K562 (cell line): ENCODE measurements around the gene CYP46A1. TPM values are rescaled to one million over a fixed set of nuclear protein-coding genes. Genes with fewer than 3 reads are reported as not detected.

Experiments used
- ATAC-seq: fragments of 200-7000 bp; cut with Tn5 transposase; 3 replicates; pipeline ENCODE4 v1.9.1; 2020; ENCODE audit warnings: moderate library complexity
- BruUV-seq: library from RNA; stranded (reverse); fragments of 400-500 nt; replicated peaks from 2 replicates; lab custom pipeline; 2021; lab: Mats Ljungman, UMichigan
- CTCF ChIA-PET: fragments of 300-600 bp; formaldehyde crosslinking; extraction: SDS; loops from one replicate; lab custom pipeline; 2021; ENCODE audit warnings: low intra/inter-chr PET ratio; lab: Yijun Ruan, JAX
- POLR2A ChIA-PET: fragments of 300-600, 350-650 bp; sonication (Branson Sonifier 250); formaldehyde crosslinking; extraction: SDS; loops from one replicate; lab custom pipeline; 2021; ENCODE audit warnings: antibody characterized with exemption, inconsistent platforms; lab: Yijun Ruan, JAX
- DNase-seq, 4 experiments: peaks; one replicate each; pipeline versions ENCODE4 v3.0.0 to v3.0.0-alpha.2; 2011 to 2018; ENCODE audit warnings: low spot score in 3 of 4, mixed read lengths in 3 of 4; ENCODE audit errors: extremely low read depth in 1 of 4
- FAIRE-seq: peaks from 2 replicates; lab custom pipeline; 2011; peaks lifted over from hg19 to GRCh38; lab: Jason Lieb, UNC
- H2AFZ ChIP-seq: 2 replicates; pipeline ENCODE4 v1.6.0; 2011; ENCODE audit warnings: low read depth, low read length, control low read depth, inconsistent platforms
- H3K27ac ChIP-seq: fragments of 200-600 bp; 3 replicates; pipeline ENCODE4 v1.8.0; 2011; ENCODE audit warnings: low read depth, mild to moderate bottlenecking, control low read depth, inconsistent platforms, low read length, moderate library complexity, mixed read lengths; ENCODE audit errors: extremely low read depth
- H3K27me3 ChIP-seq, 2 experiments: fragments of 300-600 bp in 1 of 2; 2 replicates in 1 of 2; 3 replicates in 1 of 2; pipeline versions ENCODE4 v1.6.0 to v1.8.0; 2011; ENCODE audit warnings: inconsistent platforms in 2 of 2, low read length in 2 of 2, mild to moderate bottlenecking in 1 of 2, mixed read lengths in 1 of 2, moderate library complexity in 1 of 2; ENCODE audit not compliant: control insufficient read depth in 2 of 2, insufficient read depth in 2 of 2
- H3K36me3 ChIP-seq: fragments of 300-600 bp; 3 replicates; pipeline ENCODE4 v1.8.0; 2011; ENCODE audit warnings: mild to moderate bottlenecking, low read length, inconsistent platforms; ENCODE audit not compliant: control insufficient read depth, insufficient read depth
- H3K4me1 ChIP-seq, 2 experiments: fragments of 200-600 bp in 1 of 2; replicated peaks in 1 of 2; 2 replicates in 1 of 2; 3 replicates in 1 of 2; pipeline versions ENCODE4 v1.5.1 to v1.8.0; 2011; ENCODE audit warnings: inconsistent platforms in 2 of 2, low read length in 2 of 2, mild to moderate bottlenecking in 1 of 2, mixed read lengths in 1 of 2, moderate library complexity in 1 of 2; ENCODE audit not compliant: control insufficient read depth in 2 of 2, insufficient read depth in 2 of 2
- H3K4me2 ChIP-seq: 2 replicates; pipeline ENCODE4 v1.6.1; 2011; ENCODE audit warnings: low read length, control low read depth, inconsistent platforms, mixed read lengths; ENCODE audit not compliant: insufficient read depth
- H3K4me3 ChIP-seq: fragments of 200-600 bp; sonication (generic), shearing (Covaris generic); 2 replicates; pipeline ENCODE4 v1.5.1; 2016; ENCODE audit warnings: control low read depth, inconsistent platforms
- H3K79me2 ChIP-seq: fragments of 200-600 bp; 3 replicates; pipeline ENCODE4 v1.8.0; 2011; ENCODE audit warnings: low read length, inconsistent platforms; ENCODE audit not compliant: control insufficient read depth, insufficient read depth
- H3K9ac ChIP-seq, 2 experiments: 2 replicates each; pipeline versions ENCODE4 v1.6.0 to v1.6.1; 2011; ENCODE audit warnings: low read depth in 2 of 2, low read length in 2 of 2, control low read depth in 1 of 2, inconsistent platforms in 1 of 2, mild to moderate bottlenecking in 1 of 2, mixed read lengths in 1 of 2; ENCODE audit not compliant: insufficient read depth in 1 of 2
- H3K9me1 ChIP-seq: one replicate; pipeline ENCODE4 v1.6.0; 2011; ENCODE audit warnings: inconsistent platforms, mild to moderate bottlenecking, low read length, moderate library complexity; ENCODE audit not compliant: control insufficient read depth, insufficient read depth
- H3K9me3 ChIP-seq: replicated peaks from 2 replicates; pipeline ENCODE4 v1.5.1; 2011; ENCODE audit warnings: low read depth, low read length, inconsistent platforms; ENCODE audit not compliant: control insufficient read depth, insufficient read depth
- H4K20me1 ChIP-seq: replicated peaks from 2 replicates; pipeline ENCODE4 v1.6.1; 2011; ENCODE audit warnings: low read length, inconsistent platforms, mixed read lengths; ENCODE audit not compliant: control insufficient read depth, insufficient read depth
- BHLHE40 ChIP-seq: IDR thresholded peaks from 2 replicates; pipeline ENCODE4 v1.6.1; 2011; ENCODE audit warnings: low read length, improper control_type of control experiment
- CBX1 ChIP-seq: sonication (generic); IDR thresholded peaks from 2 replicates; pipeline ENCODE4 v1.6.1; 2016; ENCODE audit warnings: antibody characterized with exemption, low read depth, mild to moderate bottlenecking
- FOXA1 ChIP-seq: fragments of 450-650 bp; IDR thresholded peaks from 2 replicates; pipeline ENCODE4 v1.6.1; 2016; ENCODE audit warnings: mild to moderate bottlenecking, borderline replicate concordance
- FOXK2 ChIP-seq, 2 experiments: fragments of 450-650 bp; IDR thresholded peaks in 1 of 2; conservative IDR thresholded peaks in 1 of 2; 2 replicates each; pipeline ENCODE4 v1.6.1; 2016; ENCODE audit warnings: low read depth in 2 of 2, mild to moderate bottlenecking in 1 of 2
- HSF4 ChIP-seq: fragments of 250-450 bp; sonication (Bioruptor Pico); IDR thresholded peaks from 2 replicates; pipeline ENCODE4 v2.1.2; 2022; ENCODE audit warnings: mild to moderate bottlenecking, moderate library complexity, borderline replicate concordance
- MAZ ChIP-seq, 2 experiments: fragments of 450-650 bp in 1 of 2; sonication (generic) in 1 of 2; formaldehyde crosslinking; IDR thresholded peaks in 1 of 2; conservative IDR thresholded peaks in 1 of 2; 2 replicates each; pipeline versions ENCODE4 v1.4.0 to v1.5.0; 2020; ENCODE audit warnings: mild to moderate bottlenecking in 1 of 2, missing genetic modification reagents in 1 of 2
- NELFE ChIP-seq: IDR thresholded peaks from 2 replicates; pipeline ENCODE4 v1.6.1; 2011; ENCODE audit warnings: mild to moderate bottlenecking; ENCODE audit not compliant: insufficient read depth, insufficient read length
- TAF7 ChIP-seq: fragments of 450-650 bp; IDR thresholded peaks from 2 replicates; pipeline ENCODE4 v1.6.1; 2016; ENCODE audit warnings: missing genetic modification characterization, missing compliant biosample characterization
- ZNF165 ChIP-seq: fragments of 250-450 bp; sonication (Bioruptor Pico); IDR thresholded peaks from 2 replicates; pipeline ENCODE4 v1.4.0; 2020; ENCODE audit warnings: borderline replicate concordance
- ZNF316 ChIP-seq: fragments of 450-650 bp; IDR thresholded peaks from 2 replicates; pipeline ENCODE4 v1.6.1; 2016
- ZNF77 ChIP-seq: fragments of 250-450 bp; sonication (Bioruptor Pico); IDR thresholded peaks from 2 replicates; pipeline ENCODE4 v1.5.0; 2020
- whole genome bisulfite sequencing: fragments of 100-300 bp; shearing (Covaris generic); methylation state at CpG from one replicate; pipeline ENCODE4 v1.1.6; 2016; ENCODE audit warnings: low coverage, mixed read lengths; ENCODE audit not compliant: insufficient coverage; ENCODE audit errors: missing lambda C conversion rate; 5-methylcytosine and 5-hydroxymethylcytosine counted together
- in situ Hi-C: fragments of 300-500 bp; cut with MboI; formaldehyde crosslinking; loops from 4 replicates; pipeline ENCODE4 v1.15.0; 2018; ENCODE audit warnings: inconsistent platforms, mixed read lengths
- intact Hi-C: fragments of 100-400 bp; cut with micrococcal nuclease; formaldehyde crosslinking; loops from 2 replicates; pipeline ENCODE4 v1.14.2; 2022
- polyA plus RNA-seq, 8 experiments: library from polyadenylated mRNA; depleted of rRNA in 4 of 8; stranded (reverse) in 5 of 8; unstranded in 3 of 8; fragments of >200 nt; fragmentation: Nextera tagmentation in 2 of 8; fragmentation: Illumina TruSeq in 1 of 8; extraction: Ambion mirVana in 2 of 8; extraction: Trizol in 1 of 8; gene quantifications; 2 replicates each; pipeline versions ENCODE4 v1.2.1 to v1.2.3, GENCODE V29; 2011 to 2014; ENCODE audit warnings: inconsistent platforms in 1 of 8, missing spikeins in 1 of 8
- total RNA-seq, 7 experiments: library from RNA; depleted of rRNA in 6 of 7; stranded (reverse); fragments of >200 nt in 6 of 7; fragmentation: Illumina TruSeq in 2 of 7; extraction: Trizol in 2 of 7; gene quantifications; 2 replicates each; pipeline versions ENCODE4 v1.2.1 to v1.2.3, GENCODE V29; 2011 to 2021; ENCODE audit warnings: low replicate concordance in 1 of 7
- TF ChIP-seq, protein P1 (sequence below): fragments of 250-450 bp; sonication (Bioruptor Pico); IDR thresholded peaks from 2 replicates; pipeline ENCODE4 v1.8.0; 2021; ENCODE audit warnings: moderate library complexity, mild to moderate bottlenecking, inconsistent platforms

CYP46A1 gene
- total and polyA plus RNA-seq, 9 of the 15 experiments (the other 6 are each of a cell fraction or from before 2014, with no cell fraction given) = not detected

DNA sequence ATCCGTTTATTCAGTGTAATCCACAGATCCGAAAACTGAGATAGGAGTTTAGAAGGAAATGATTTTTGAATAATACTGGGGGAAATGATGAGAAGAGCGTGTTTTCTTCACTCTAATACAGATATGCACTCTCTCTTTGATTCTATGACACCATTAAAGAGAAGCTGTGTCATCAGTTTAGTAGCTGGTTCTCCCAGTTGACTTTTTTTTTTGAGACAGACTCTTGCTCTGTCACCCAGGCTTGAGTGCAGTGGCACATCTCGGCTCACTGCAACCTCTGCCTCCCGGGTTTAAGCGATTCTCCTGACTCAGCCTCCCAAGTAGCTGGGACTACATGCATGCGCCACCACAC lies 60.8 kb downstream of the CYP46A1 start:
- in situ Hi-C loops (no loop called here), intact Hi-C loops (no loop called here)
- Histone ChIP-seq H3K4me2 (no peak overlapping the region), H3K4me3 (no peak overlapping the region), H3K36me3 (no peaks in the 10 kb centered on the region), H3K9ac (no peak overlapping the region), H3K27me3 (peaks cover 3 to 59% of the 10 kb centered on the region in 2 experiments; a peak in 3 of 5 replicates), H3K4me1 (peaks cover 0 to 12% of the 10 kb centered on the region in 2 experiments; a peak in 2 of 5 replicates), H3K27ac (no peak overlapping the region), H4K20me1 (no peaks in the 10 kb centered on the region), H3K9me1 (no peaks in the 10 kb centered on the region), H3K79me2 (no peaks in the 10 kb centered on the region), H3K9me3 (no peaks in the 10 kb centered on the region), H2AFZ (no peak overlapping the region)
- TF ChIP-seq ZNF316 (peak; percentile 12; the same call in 1 of the 2 replicates), ZNF77 (CRISPR knock-in tag) (no peak)
- no peak for FAIRE-seq
- CTCF ChIA-PET = no interaction called here
- POLR2A ChIA-PET = no interaction called here
- no TSS peak for BruUV-seq
- no peak for DNase-seq
- ATAC-seq = no peak
- 5% methylated on average over 7 of the region's 7 CpGs for WGBS

DNA sequence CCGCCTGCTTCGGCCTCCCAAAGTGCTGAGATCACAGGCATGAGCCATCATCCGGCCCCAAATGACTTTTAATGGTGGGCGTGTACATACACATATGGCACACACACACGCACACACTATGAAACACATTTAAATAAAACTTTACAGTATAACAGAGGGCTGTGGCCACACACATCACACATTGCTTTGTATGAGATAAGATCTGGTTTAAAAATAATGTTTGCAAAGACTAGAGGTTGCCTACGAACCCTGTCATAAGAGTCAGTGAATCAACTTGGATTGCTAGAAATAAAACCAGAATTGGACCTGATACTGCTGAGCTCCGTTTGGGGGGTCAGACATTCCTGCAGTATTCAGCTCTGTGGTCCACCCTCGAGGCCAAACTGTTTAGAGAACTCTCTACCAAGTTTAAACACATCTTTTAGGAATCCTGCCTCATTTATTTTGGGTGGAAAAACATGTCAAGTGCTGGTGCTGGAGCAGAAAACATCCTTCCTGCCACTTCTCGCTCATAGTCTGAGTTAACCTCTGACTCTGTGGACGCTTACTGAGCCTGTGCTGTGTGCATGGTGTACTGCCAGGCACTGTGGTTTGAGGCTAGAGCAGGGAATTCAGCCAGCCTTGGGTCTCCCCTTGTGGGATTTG lies 61.3 kb downstream of the CYP46A1 start:
- no peak for ATAC-seq
- Histone ChIP-seq H4K20me1 (no peaks in the 10 kb centered on the region), H3K36me3 (no peaks in the 10 kb centered on the region), H3K4me1 (peaks cover 0 to 12% of the 10 kb centered on the region in 2 experiments; a peak in 2 of 5 replicates), H2AFZ (no peak overlapping the region), H3K4me2 (no peak overlapping the region), H3K27me3 (peaks cover 3 to 60% of the 10 kb centered on the region in 2 experiments; a peak in 3 of 5 replicates), H3K9me3 (no peaks in the 10 kb centered on the region), H3K27ac (no peak overlapping the region), H3K4me3 (no peak overlapping the region), H3K9me1 (no peaks in the 10 kb centered on the region), H3K79me2 (no peaks in the 10 kb centered on the region), H3K9ac (no peak overlapping the region)
- no peak for FAIRE-seq
- DNase-seq = no peak
- TF ChIP-seq BHLHE40 (no peak), MAZ (CRISPR knock-in tag; conservative IDR thresholded peaks at IDR 0.05 in 1 of 2, IDR thresholded peaks at IDR 0.05 in 1 of 2) (no peak), TAF7 (tag) (no peak), FOXA1 (no peak), NELFE (no peak), FOXK2 (conservative IDR thresholded peaks at IDR 0.05 in 1 of 2, IDR thresholded peaks at IDR 0.05 in 1 of 2; ENCODE audit: low read depth in 2 of 2) (no peak), HSF4 (CRISPR knock-in tag) (no peak), CBX1 (no peak), ZNF165 (no peak)
- TF ChIP-seq, protein P1, sequence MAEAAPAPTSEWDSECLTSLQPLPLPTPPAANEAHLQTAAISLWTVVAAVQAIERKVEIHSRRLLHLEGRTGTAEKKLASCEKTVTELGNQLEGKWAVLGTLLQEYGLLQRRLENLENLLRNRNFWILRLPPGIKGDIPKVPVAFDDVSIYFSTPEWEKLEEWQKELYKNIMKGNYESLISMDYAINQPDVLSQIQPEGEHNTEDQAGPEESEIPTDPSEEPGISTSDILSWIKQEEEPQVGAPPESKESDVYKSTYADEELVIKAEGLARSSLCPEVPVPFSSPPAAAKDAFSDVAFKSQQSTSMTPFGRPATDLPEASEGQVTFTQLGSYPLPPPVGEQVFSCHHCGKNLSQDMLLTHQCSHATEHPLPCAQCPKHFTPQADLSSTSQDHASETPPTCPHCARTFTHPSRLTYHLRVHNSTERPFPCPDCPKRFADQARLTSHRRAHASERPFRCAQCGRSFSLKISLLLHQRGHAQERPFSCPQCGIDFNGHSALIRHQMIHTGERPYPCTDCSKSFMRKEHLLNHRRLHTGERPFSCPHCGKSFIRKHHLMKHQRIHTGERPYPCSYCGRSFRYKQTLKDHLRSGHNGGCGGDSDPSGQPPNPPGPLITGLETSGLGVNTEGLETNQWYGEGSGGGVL (CRISPR knock-in tag) = no peak
- WGBS = 0% methylated on average over 10 of the region's 10 CpGs
- no TSS peak for BruUV-seq
- in situ Hi-C loops (no loop called here), intact Hi-C loops (no loop called here)
- ChIA-PET CTCF (no interaction called here), POLR2A (no interaction called here)
